Peyer's patch (tissue), 4 donors: Measurements from ENCODE around the gene RNF213.

Experiments
- POLR2A ChIP-seq, 2 donors: fragments of 450-650 bp; IDR thresholded peaks; one replicate each; pipeline ENCODE4 v1.5.1; 2017; ENCODE audit warnings: antibody characterized with exemption in 2 of 2, mild to moderate bottlenecking in 2 of 2, moderate library complexity in 2 of 2
- TF ChIP-seq, protein P1 (sequence below), 6 experiments: fragments of 450-650 bp in 4 of 6; fragments of 200-600 bp in 2 of 6; sonication (generic) in 1 of 6; IDR thresholded peaks; one replicate each; pipeline ENCODE4 v1.5.1; 2017 to 2019; ENCODE audit warnings: antibody characterized with exemption in 6 of 6, mild to moderate bottlenecking in 3 of 6, moderate library complexity in 1 of 6

DNA sequence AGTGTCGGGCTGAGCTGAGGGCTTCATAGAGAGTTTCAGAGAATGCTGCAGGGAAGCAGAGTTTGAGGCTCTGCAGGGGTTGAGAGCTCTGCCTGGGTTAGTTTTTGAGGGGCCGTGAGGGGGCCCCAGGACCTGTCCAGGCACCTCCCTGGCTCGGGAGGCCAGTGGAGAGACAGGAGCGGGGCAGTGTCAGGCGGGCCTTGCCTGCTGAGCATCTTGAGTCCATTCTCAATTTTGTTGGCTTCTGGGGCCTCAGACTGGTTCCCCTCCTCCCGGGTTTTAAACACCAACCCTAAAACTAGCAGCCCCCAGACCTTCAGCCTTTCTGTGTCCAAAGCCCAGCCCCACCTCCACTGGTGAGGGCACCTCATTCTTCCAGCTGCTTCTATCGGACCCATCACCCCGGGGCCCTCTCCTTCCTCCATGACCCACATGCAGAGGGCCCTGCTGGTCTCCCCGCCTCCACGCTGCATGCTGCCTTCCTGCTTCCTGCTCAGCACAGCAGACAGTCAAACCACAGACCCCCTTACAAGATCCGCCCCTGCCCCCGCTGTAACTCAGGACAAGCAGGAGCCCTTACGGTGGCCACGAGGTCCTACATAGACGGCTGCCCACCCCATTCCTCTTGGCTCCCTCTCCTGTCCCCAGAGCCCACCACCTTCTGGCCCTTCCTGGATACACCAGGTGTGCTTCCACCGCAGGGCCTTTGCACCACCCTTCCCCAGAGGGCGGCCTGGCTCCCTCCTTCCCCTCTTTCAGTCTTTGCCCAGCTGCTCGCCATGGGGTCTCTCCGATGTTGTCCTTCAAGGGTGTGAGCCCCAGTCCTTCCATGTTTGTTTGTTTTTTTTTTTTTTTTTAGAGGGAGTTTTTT is 3.8 kb downstream of the RNF213 start:
- TF ChIP-seq, protein P1, sequence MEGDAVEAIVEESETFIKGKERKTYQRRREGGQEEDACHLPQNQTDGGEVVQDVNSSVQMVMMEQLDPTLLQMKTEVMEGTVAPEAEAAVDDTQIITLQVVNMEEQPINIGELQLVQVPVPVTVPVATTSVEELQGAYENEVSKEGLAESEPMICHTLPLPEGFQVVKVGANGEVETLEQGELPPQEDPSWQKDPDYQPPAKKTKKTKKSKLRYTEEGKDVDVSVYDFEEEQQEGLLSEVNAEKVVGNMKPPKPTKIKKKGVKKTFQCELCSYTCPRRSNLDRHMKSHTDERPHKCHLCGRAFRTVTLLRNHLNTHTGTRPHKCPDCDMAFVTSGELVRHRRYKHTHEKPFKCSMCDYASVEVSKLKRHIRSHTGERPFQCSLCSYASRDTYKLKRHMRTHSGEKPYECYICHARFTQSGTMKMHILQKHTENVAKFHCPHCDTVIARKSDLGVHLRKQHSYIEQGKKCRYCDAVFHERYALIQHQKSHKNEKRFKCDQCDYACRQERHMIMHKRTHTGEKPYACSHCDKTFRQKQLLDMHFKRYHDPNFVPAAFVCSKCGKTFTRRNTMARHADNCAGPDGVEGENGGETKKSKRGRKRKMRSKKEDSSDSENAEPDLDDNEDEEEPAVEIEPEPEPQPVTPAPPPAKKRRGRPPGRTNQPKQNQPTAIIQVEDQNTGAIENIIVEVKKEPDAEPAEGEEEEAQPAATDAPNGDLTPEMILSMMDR (IDR thresholded peaks at IDR 0.05) = no peak
- TF ChIP-seq POLR2A (IDR thresholded peaks at IDR 0.05) = no peak
